ENCODE measurements around the gene OLFML2B.

DNA sequence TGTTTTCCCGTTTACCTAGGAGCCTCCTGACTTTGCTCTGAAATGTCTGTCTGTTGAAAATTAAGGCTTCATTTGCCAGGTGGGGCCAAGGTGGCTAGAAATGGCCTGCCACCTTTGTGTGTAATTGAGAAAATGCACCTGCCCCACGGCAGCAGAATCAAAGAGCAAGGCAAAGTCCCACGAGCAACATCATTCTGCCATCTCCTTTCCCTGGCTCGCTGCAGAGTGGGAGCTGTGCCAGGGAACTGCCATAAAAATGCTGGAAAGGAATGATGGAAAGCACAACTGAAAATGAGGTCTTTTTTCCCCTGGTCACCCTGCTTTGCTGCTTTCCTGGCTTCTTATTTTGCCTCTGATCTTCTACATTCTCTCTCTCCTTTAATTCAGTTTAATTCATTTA, 5.5 kb upstream of the OLFML2B start:
- TF ChIP-seq, protein P1, sequence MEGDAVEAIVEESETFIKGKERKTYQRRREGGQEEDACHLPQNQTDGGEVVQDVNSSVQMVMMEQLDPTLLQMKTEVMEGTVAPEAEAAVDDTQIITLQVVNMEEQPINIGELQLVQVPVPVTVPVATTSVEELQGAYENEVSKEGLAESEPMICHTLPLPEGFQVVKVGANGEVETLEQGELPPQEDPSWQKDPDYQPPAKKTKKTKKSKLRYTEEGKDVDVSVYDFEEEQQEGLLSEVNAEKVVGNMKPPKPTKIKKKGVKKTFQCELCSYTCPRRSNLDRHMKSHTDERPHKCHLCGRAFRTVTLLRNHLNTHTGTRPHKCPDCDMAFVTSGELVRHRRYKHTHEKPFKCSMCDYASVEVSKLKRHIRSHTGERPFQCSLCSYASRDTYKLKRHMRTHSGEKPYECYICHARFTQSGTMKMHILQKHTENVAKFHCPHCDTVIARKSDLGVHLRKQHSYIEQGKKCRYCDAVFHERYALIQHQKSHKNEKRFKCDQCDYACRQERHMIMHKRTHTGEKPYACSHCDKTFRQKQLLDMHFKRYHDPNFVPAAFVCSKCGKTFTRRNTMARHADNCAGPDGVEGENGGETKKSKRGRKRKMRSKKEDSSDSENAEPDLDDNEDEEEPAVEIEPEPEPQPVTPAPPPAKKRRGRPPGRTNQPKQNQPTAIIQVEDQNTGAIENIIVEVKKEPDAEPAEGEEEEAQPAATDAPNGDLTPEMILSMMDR (conservative IDR thresholded peaks at IDR 0.05) = no peak
- TF ChIP-seq EZH2 (IDR thresholded peaks at IDR 0.05; ENCODE audit: low read depth) = no peak

Measured in PC-9 (cell line).